ENCODE results near the gene RPS23. TPM values are rescaled to one million over a fixed set of nuclear protein-coding genes. Genes with fewer than 3 reads are reported as not detected.

The RPS23 gene
- total RNA-seq, 1 donor from 2014 or later = 1,103 TPM

DNA sequence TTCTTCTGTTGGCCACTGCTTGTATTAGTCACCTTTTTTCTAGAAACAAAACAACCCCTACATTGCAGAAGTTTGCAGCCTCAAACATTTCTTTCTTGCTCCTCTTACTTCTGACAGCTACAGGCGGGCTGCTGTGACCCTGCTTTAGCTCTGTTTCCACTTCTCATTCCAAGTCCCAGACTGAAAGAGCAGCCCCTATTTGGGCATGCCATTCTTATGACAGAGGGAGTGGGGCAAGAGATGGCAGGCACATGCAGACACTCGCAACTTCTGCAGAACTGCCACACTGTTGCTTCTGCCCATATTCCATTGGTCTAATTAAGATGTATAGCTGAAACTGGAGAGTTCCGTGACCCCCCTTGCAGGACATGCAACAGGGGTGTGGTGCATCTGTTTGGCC is 19.6 kb upstream of the RPS23 start:
- Histone ChIP-seq H3K27ac (replicated peaks) (no peak overlapping the region), H3K27me3 (ENCODE audit: low read depth) (no peaks in the 10 kb centered on the region), H3K9me3 (replicated peaks) (no peaks in the 10 kb centered on the region), H3K4me1 (no peaks in the 10 kb centered on the region), H3K36me3 (no peaks in the 10 kb centered on the region), H3K4me3 (no peak overlapping the region)
- TF ChIP-seq CTCF (IDR thresholded peaks at IDR 0.05; ENCODE audit: borderline replicate concordance) = no peak
- no peak for DNase-seq
- intact Hi-C loops (cut with micrococcal nuclease) = no loop called here

DNA sequence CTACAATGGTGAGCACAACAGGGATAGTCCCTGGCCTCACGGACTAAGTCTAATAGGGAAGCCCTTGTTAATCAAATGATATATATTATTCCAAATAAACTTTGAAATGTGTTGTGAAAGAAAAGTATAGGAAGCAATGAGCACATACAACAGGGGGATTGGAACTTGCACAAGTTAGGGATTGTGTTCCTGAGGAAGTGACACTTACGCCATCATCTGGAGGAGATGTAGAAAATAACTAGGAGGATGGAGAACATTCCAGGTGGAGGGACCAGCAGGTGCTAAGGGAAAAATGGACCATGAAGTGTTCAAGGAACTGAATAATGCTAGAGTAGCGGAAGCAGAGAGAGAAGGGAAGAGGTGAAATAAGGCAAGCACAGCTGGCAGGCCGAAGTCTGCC is 18.8 kb upstream of the RPS23 start:
- Histone ChIP-seq H3K4me3 (no peak overlapping the region), H3K36me3 (no peaks in the 10 kb centered on the region), H3K27ac (replicated peaks) (no peak overlapping the region), H3K4me1 (no peaks in the 10 kb centered on the region), H3K9me3 (replicated peaks) (no peaks in the 10 kb centered on the region), H3K27me3 (ENCODE audit: low read depth) (no peaks in the 10 kb centered on the region)
- no peak for TF ChIP-seq CTCF (IDR thresholded peaks at IDR 0.05; ENCODE audit: borderline replicate concordance)
- intact Hi-C loops (cut with micrococcal nuclease) = no loop called here
- DNase-seq = no peak

DNA sequence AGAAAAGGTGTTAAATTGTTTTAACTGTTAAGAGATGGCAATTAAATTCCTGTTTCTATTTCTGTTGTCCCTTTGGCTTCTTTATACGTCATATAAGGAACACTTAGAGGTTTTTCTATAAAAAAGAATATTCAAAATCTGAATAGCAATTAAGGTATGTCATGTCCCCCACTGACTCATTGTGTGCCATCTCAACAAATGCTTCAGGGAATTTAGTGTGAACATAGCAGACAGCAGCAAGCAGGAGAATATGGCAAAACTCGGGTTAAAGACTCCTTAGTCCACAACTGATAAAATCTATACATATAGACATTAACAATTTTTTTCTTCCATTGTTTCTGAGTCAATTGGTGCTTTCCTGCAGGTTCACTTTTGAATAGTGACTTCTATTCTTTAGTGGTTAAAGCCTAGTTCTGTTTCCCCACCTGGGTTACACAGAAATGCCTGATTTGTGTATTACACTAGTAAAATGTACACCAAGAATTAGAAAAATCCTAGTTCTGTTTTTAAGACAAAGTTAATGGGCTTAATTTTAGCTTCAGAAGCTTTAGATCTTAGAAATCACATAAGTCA is 17.9 kb upstream of the RPS23 start:
- no peaks in the 10 kb centered on the region for H3K36me3 ChIP-seq
- H3K9me3 ChIP-seq (replicated peaks) = no peaks in the 10 kb centered on the region
- H3K27me3 ChIP-seq (ENCODE audit: low read depth) = no peaks in the 10 kb centered on the region
- no peak for TF ChIP-seq CTCF (IDR thresholded peaks at IDR 0.05; ENCODE audit: borderline replicate concordance)
- DNase-seq = no peak
- intact Hi-C loops (cut with micrococcal nuclease) = no loop called here
- no peak overlapping the region for H3K27ac ChIP-seq (replicated peaks)
- no peak overlapping the region for H3K4me3 ChIP-seq
- no peaks in the 10 kb centered on the region for H3K4me1 ChIP-seq

- no peak for TF ChIP-seq CTCF (IDR thresholded peaks at IDR 0.05; ENCODE audit: borderline replicate concordance)
- H3K9me3 ChIP-seq (replicated peaks) = no peaks in the 10 kb centered on the region
- intact Hi-C loops (cut with micrococcal nuclease) = no loop called here
Observed at GRCh38 chr5:82295144-82295543, 17.0 kb upstream of the RPS23 start.

DNA sequence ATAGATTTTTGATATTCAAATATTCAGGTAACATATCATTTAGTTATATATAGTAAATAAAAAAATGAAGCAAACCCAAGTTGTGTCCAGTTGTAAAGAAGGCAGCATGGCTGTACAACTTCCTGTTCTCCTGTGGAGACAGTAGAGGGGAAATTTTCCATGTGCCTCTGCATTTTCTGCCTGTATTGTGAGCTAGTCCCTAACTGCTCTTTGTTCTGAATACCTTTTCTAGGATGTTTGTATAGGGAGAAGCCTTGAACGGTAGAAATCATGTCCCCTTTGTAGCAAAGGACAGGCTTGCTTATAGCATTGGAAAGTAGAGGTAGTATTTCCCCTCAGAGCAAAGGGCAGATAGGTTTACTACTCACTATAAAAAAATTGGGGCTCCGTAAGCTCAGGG is 13.3 kb upstream of the RPS23 start:
- no peaks in the 10 kb centered on the region for H3K36me3 ChIP-seq
- H3K4me3 ChIP-seq = no peak overlapping the region
- H3K9me3 ChIP-seq (replicated peaks) = no peaks in the 10 kb centered on the region
- no peak for DNase-seq
- H3K4me1 ChIP-seq = peaks cover 7% of the 10 kb centered on the region
- no peak overlapping the region for H3K27ac ChIP-seq (replicated peaks)
- TF ChIP-seq CTCF (IDR thresholded peaks at IDR 0.05; ENCODE audit: borderline replicate concordance) = no peak
- intact Hi-C loops (cut with micrococcal nuclease) = no loop called here
- H3K27me3 ChIP-seq (ENCODE audit: low read depth) = no peaks in the 10 kb centered on the region

More at GRCh38 chr5:82295144-82295543, 17.0 kb upstream of the RPS23 start:
- Histone ChIP-seq H3K4me3 (no peak overlapping the region), H3K27me3 (ENCODE audit: low read depth) (no peaks in the 10 kb centered on the region), H3K36me3 (no peaks in the 10 kb centered on the region), H3K4me1 (peaks cover 7% of the 10 kb centered on the region), H3K27ac (replicated peaks) (no peak overlapping the region)
- DNase-seq = no peak
